Kidney epithelial cell (primary cell): ENCODE data around the gene MRM2. TPM values are rescaled to one million over a fixed set of nuclear protein-coding genes. Genes with fewer than 3 reads are reported as not detected.

Experiments used
- DNase-seq: peaks from one replicate; pipeline ENCODE4 v3.0.0-alpha.2; 2010; ENCODE audit warnings: low read depth
- H3K27me3 ChIP-seq: 2 replicates; pipeline ENCODE4 v1.6.0; 2011; ENCODE audit warnings: low read length; ENCODE audit not compliant: control insufficient read depth, insufficient read depth
- H3K36me3 ChIP-seq: 2 replicates; pipeline ENCODE4 v1.5.1; 2011; ENCODE audit warnings: low read length; ENCODE audit not compliant: control insufficient read depth, insufficient read depth
- H3K4me3 ChIP-seq: 2 replicates; pipeline ENCODE4 v1.5.1; 2011; ENCODE audit warnings: low read depth, mild to moderate bottlenecking, control low read depth, low read length
- total RNA-seq: library from RNA; depleted of rRNA; stranded (reverse); fragments of >200 nt; gene quantifications from 2 replicates; pipeline ENCODE4 v1.2.3, GENCODE V29; 2015
- TF ChIP-seq, protein P1 (sequence below): IDR thresholded peaks from 2 replicates; pipeline ENCODE4 v1.5.1; 2011; ENCODE audit warnings: mild to moderate bottlenecking, moderate library complexity, low read length, control low read depth, inconsistent platforms; ENCODE audit not compliant: insufficient read depth, poor library complexity, severe bottlenecking

MRM2 gene
- total RNA-seq, 1 donor from 2014 or later = 26.3 TPM

DNA sequence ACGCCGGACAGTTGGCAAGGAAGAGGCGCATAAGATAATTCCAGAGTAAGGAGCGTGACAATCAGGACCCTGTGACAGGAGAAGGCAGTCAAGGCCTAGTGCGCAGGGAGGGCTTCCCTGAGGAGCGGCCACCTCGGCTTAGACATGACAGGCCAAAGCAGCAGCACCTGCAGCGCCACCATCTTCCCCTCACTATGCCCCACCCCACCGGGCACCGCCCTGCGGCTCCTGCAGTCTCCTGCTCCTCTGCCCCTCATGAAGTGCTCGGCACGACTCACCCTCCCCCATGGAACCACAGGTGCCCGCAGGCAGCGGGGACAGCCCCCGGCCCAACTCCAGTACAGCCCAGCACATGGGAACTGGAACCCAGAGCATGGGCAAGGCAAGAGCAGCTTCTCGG, 21.1 kb downstream of the MRM2 start:
- no peaks in the 10 kb centered on the region for H3K27me3 ChIP-seq
- no peak overlapping the region for H3K4me3 ChIP-seq
- TF ChIP-seq, protein P1, sequence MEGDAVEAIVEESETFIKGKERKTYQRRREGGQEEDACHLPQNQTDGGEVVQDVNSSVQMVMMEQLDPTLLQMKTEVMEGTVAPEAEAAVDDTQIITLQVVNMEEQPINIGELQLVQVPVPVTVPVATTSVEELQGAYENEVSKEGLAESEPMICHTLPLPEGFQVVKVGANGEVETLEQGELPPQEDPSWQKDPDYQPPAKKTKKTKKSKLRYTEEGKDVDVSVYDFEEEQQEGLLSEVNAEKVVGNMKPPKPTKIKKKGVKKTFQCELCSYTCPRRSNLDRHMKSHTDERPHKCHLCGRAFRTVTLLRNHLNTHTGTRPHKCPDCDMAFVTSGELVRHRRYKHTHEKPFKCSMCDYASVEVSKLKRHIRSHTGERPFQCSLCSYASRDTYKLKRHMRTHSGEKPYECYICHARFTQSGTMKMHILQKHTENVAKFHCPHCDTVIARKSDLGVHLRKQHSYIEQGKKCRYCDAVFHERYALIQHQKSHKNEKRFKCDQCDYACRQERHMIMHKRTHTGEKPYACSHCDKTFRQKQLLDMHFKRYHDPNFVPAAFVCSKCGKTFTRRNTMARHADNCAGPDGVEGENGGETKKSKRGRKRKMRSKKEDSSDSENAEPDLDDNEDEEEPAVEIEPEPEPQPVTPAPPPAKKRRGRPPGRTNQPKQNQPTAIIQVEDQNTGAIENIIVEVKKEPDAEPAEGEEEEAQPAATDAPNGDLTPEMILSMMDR = no peak
- no peak for DNase-seq
- H3K36me3 ChIP-seq = peaks cover 3% of the 10 kb centered on the region

DNA sequence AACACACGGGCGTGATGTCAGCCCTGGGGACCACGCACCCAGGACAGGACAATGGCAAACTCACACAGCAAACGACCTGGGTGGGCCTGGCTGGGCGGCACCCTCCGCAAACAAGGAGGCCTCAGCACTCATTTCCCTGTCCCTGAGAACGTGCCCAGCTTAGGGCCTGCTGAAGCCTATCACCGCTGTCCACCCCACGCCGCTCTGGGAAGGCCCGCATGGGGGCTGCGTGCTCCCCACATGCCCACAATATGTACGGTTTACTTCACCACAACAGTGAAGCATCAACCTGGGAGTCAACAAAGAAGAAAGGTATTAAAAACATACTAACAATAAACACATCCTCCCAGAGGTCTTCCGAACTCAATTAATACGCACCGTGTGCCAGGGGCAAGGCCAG, 21.5 kb downstream of the MRM2 start:
- TF ChIP-seq, protein P1 = no peak
- no peak for DNase-seq
- Histone ChIP-seq H3K36me3 (peaks cover 4% of the 10 kb centered on the region), H3K4me3 (no peak overlapping the region), H3K27me3 (no peaks in the 10 kb centered on the region)

DNA sequence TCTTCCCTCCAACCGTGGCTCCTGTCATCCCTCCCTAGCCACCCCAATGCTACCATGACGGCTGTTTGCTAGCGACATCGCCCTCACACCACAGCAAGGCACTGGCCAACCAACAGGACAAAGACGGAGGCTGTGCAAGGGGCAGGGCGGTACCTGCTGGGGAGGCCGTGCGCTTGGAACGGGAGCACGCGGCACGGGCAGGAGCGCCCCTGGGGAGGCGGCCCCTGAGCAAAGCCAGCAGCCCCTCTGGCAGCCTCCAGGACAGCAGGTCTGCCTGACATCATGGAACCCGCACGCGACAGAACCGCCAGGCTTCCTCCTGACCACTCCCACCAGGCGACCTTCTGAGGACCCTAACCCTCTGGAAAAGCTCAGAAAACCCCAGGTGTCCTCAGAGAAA, 22.0 kb downstream of the MRM2 start:
- DNase-seq = no peak
- TF ChIP-seq, protein P1 = no peak
- H3K4me3 ChIP-seq = no peak overlapping the region
- no peaks in the 10 kb centered on the region for H3K27me3 ChIP-seq
- H3K36me3 ChIP-seq = peaks cover 4% of the 10 kb centered on the region

DNA sequence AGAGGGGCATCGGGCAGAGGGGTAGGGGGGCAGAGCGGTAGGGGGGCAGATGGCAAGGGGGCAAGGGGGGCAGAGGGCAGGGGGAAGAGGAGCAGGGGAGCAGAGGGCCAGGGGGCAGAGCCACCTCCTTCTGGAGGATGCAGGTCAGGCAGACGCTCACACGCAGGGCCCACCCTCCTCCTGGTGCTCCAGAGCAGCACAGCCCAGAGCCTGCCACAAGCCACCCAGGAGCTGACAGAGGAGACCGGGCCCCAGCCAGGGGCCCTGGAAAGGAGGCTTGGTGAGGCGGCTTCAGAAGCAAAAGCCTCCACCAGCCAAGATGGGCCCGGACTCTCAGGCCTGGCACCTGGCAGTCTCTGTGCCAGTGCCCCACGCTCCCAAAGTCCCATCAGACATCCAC, 22.4 kb downstream of the MRM2 start:
- peaks cover 4% of the 10 kb centered on the region for H3K36me3 ChIP-seq
- no peak for DNase-seq
- no peak overlapping the region for H3K4me3 ChIP-seq
- H3K27me3 ChIP-seq = no peaks in the 10 kb centered on the region
- TF ChIP-seq, protein P1 = no peak

DNA sequence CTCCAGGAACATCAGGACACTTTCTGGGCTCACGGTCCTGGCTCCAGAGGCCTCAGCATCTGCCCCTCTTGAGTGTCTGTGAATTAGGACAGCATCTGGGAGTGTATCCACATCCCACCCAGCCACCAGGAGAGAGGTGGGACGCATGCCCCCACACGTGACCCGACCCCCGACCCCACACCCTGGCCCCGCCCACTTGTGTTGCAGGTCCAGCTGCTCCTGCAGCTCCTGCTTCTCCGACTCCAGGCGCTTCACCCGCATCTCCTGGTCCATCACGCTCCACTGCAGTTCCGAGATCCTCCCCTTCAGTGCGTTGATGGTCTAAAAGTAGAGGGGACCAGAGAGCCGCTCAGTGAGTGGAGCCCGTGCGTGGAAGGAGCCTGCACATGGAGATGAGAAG, 22.9 kb downstream of the MRM2 start:
- H3K4me3 ChIP-seq = no peak overlapping the region
- H3K27me3 ChIP-seq = no peaks in the 10 kb centered on the region
- DNase-seq = no peak
- TF ChIP-seq, protein P1 = no peak
- H3K36me3 ChIP-seq = peaks cover 4% of the 10 kb centered on the region

DNA sequence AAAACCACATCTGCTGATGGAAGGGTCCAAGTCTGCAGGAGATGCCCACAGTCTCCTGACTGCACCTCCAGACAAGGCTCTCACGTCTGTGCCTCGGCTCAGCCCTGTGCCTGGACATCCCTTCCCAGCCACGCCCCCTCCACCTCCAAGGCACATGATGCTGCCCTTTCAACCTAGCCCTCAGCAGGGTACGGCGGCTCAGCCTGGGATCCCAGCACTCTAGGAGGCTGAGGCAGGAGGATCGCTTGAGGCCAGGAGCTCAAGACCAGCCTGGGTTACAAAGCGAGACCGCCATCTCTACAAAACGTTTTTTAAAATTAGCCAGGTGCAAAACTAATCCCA, 23.6 kb downstream of the MRM2 start:
- H3K36me3 ChIP-seq = peaks cover 5% of the 10 kb centered on the region
- TF ChIP-seq, protein P1 = no peak
- DNase-seq = no peak
- no peak overlapping the region for H3K4me3 ChIP-seq
- no peaks in the 10 kb centered on the region for H3K27me3 ChIP-seq
